ENCODE results near the gene POLR2H. TPM values are rescaled to one million over a fixed set of nuclear protein-coding genes. Genes with fewer than 3 reads are reported as not detected.

Gene POLR2H
- total RNA-seq, 1 donor from 2014 or later = 26.0 TPM

DNA sequence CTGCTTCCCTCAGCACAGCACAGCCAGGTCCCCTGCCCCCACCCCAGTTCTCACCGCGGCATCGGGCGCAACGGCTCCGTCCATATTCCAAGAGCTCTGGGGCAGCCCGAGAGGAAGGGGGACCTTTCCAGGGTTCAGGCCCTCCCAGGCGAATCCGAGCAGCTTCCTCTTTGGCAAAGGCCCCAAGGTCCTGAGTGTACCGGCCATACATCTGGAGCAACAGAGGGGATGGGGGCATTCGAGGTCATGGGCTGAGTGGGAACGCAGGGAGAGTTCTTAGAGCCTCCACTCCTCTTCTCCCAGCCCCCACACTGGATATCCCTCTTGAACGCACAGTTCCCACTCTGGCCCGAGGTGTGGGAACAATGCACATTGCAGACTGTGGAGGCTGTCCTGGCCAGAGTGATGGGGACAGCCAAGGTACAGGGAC lies 2.6 kb upstream of the POLR2H start:
- no peak overlapping the region for H3K4me3 ChIP-seq
- H3K27me3 ChIP-seq = no peaks in the 10 kb centered on the region
- DNase-seq (ENCODE audit: low spot score in 2 of 2) = no peak
- peaks cover 5 to 14% of the 10 kb centered on the region in 2 donors for H3K4me1 ChIP-seq
- H3K36me3 ChIP-seq = peaks cover 4 to 10% of the 10 kb centered on the region in 2 donors
- intact Hi-C loops (cut with DNase I) = no loop called here
- H3K9me3 ChIP-seq = no peaks in the 10 kb centered on the region
- H3K27ac ChIP-seq = no peak overlapping the region
- TF ChIP-seq, protein P1, sequence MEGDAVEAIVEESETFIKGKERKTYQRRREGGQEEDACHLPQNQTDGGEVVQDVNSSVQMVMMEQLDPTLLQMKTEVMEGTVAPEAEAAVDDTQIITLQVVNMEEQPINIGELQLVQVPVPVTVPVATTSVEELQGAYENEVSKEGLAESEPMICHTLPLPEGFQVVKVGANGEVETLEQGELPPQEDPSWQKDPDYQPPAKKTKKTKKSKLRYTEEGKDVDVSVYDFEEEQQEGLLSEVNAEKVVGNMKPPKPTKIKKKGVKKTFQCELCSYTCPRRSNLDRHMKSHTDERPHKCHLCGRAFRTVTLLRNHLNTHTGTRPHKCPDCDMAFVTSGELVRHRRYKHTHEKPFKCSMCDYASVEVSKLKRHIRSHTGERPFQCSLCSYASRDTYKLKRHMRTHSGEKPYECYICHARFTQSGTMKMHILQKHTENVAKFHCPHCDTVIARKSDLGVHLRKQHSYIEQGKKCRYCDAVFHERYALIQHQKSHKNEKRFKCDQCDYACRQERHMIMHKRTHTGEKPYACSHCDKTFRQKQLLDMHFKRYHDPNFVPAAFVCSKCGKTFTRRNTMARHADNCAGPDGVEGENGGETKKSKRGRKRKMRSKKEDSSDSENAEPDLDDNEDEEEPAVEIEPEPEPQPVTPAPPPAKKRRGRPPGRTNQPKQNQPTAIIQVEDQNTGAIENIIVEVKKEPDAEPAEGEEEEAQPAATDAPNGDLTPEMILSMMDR (IDR thresholded peaks at IDR 0.05) = no peak

DNA sequence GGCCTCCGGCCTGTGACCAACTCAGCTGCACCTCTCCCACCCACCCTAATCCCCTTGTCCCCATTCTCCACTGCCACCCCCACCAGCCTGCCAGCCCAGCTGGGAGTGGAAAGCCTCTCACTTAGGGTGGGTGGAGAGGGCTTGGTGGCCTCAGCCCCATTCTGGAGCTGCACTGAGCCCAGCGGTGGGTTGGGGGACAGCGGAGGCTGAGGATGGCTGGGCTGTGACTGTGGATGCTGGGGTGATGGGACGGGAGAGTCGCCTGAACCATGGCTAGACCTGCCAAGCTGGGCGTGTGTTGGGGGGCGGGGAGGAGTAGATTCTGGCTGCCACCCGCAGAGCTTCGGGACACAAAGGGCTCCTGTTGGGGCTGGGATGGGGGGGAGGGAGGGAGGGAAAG lies 1.9 kb upstream of the POLR2H start:
- intact Hi-C loops (cut with DNase I) = loop anchor here (5.0 to 10.0 kb wide), 3 partner anchors 172 to 415 kb away; partner anchors contain the start of genes ABCC5 and ABCF3
- Histone ChIP-seq H3K9me3 (no peaks in the 10 kb centered on the region), H3K36me3 (peaks cover 4 to 11% of the 10 kb centered on the region in 2 donors), H3K4me3 (no peak overlapping the region), H3K27ac (no peak overlapping the region), H3K4me1 (peaks cover 5 to 15% of the 10 kb centered on the region in 2 donors), H3K27me3 (no peaks in the 10 kb centered on the region)
- DNase-seq (ENCODE audit: low spot score in 2 of 2) = no peak
- TF ChIP-seq, protein P1 (IDR thresholded peaks at IDR 0.05) = no peak

DNA sequence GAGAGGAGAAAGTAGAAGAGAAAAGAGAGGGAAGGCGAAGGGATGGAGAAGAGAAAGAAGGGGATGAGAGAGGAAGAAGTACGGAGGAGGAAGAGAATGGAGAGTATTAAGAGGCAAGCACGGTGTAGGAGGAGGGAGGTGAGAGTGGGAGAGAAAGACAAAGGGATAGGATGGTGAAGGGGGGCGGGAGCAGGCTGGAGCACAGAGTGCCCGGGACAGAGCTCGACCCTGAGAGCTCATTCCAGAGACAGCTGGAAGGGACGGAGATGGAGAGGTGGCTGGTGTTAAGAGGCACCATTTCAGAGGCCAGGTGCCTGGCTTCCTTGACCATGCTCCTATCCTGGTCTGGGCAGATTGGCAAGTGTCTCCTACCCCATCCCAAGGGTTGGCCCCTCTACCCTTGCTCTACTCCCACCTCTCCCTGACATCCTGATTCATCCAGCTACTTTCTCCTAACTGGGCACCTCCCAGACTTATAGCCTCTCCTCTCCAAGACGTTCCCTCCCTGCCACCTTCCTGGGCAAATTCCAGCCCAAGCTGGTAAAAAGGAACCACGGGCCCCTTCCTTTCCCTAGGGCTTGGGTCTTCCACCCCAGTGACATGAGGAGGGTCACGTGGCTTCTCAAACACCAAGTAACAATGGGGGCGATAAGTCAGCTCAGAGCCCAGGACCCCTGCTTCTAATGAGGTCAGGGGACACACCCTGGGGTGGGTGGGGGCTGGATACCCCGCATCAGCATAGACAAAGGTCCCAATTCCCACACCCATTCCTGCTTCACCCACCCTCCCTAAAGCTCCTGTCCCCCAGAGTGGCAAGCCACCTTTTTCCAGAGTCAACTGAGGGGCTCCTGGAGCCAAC lies 1.2 kb upstream of the POLR2H start:
- TF ChIP-seq, protein P1 (IDR thresholded peaks at IDR 0.05) = no peak
- no peak overlapping the region for H3K27ac ChIP-seq
- no peak for DNase-seq (ENCODE audit: low spot score in 2 of 2)
- intact Hi-C loops (cut with DNase I) = loop anchor here (5.0 to 10.0 kb wide), 3 partner anchors 173 to 415 kb away; partner anchors contain the start of genes ABCC5 and ABCF3
- no peaks in the 10 kb centered on the region for H3K27me3 ChIP-seq
- H3K4me3 ChIP-seq = peak overlapping the region; percentile 64 to 78
- H3K9me3 ChIP-seq = no peaks in the 10 kb centered on the region
- H3K4me1 ChIP-seq = peaks cover 5 to 15% of the 10 kb centered on the region in 2 donors
- peaks cover 4 to 18% of the 10 kb centered on the region in 2 donors for H3K36me3 ChIP-seq

DNA sequence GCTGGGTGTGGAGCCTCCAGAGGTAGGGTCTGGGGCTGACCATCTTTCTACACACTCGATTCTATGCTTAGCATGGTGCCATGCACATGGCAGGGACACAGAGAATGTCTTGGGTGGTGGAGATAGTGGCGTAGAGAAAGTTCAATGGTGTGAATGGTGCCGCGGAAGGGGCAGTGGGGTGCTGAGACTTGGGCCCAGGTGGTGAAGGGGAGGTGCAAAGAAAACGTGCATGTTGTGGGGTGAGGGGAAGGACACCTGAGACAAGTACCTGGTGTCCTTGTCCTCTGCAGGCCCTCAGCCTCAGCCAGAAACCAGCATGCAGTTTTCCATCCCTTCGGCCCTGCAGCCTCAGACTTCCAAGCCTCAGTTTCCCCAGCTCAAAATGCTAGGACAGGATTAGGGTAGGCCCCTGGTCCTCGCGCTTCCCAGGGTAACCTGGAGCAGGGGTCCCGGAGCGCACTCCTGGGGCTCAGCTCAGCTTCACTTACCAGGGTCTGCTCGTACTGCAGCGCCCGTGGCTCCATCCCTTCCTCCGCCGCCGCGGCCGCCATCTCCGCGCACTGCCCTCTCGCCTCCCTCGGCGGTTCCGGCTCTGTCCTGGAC lies 480 bp upstream of the POLR2H start:
- intact Hi-C loops (cut with DNase I) = loop anchor here (1.0 to 10.0 kb wide), 5 partner anchors 26 to 414 kb away; partner anchors contain the start of genes ABCC5, ABCF3 and PSMD2
- TF ChIP-seq, protein P1 (IDR thresholded peaks at IDR 0.05) = no peak
- H3K9me3 ChIP-seq = no peaks in the 10 kb centered on the region
- DNase-seq (ENCODE audit: low spot score in 2 of 2) = no peak
- peak overlapping the region; percentile 64 to 78 for H3K4me3 ChIP-seq
- H3K36me3 ChIP-seq = peaks cover 2 to 21% of the 10 kb centered on the region in 2 donors
- peaks cover 5 to 15% of the 10 kb centered on the region in 2 donors for H3K4me1 ChIP-seq
- H3K27me3 ChIP-seq = no peaks in the 10 kb centered on the region
- peak overlapping the region; percentile 99 to 100 for H3K27ac ChIP-seq

DNA sequence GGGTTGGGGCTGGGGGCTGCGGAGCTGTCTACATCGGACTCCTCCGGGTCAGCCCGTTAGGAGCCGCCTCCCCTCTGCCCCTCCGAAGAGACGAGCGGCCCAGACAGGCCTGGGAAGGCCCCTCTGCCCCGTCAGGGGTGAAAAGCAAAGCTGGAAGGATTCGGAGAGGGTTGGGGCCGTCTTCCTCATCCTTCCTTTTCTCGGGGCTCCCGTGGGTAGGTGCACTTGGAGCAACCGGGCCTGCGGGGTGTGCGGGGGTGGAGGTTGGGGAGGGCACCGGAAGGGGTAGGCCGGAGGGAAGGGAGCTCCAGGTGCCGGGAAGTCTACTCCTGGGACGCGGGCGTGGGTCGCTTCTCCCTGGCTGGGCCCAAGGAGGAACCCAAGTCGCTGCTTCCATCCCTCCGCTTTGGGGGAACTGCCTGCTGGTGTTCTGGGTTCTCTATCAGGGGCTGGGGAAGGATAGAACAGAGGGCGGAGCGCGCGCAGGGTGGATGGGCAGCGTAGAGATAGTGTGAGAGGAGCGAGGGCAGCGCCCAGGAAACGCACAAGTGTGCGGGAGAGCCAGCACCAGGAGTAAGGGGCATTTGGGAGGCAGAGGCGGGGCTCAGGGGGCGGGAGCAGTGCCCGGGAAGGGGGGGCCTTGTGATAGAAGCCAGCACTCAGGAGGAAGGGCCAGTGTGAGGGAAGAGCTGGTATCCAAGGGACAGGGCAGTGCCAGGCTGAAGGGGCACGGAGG lies 590 bp downstream of the POLR2H start:
- H3K4me3 ChIP-seq = peak overlapping the region; percentile 64 to 78
- peak; percentile 35 to 84 for DNase-seq (ENCODE audit: low spot score in 2 of 2)
- peaks cover 8 to 25% of the 10 kb centered on the region in 2 donors for H3K36me3 ChIP-seq
- TF ChIP-seq, protein P1 (IDR thresholded peaks at IDR 0.05) = no peak
- H3K27me3 ChIP-seq = no peaks in the 10 kb centered on the region
- intact Hi-C loops (cut with DNase I) = loop anchor here (1.0 to 10.0 kb wide), 6 partner anchors 27 to 413 kb away; partner anchors contain the start of genes ABCC5, ABCF3 and PSMD2
- no peaks in the 10 kb centered on the region for H3K9me3 ChIP-seq
- peak overlapping the region; percentile 99 to 100 for H3K27ac ChIP-seq
- peaks cover 5 to 15% of the 10 kb centered on the region in 2 donors for H3K4me1 ChIP-seq
